ENCODE results near the gene DDX55.
"Not testable (repeated sequence)": the region's sequence is repeated elsewhere in the genome, so short reads cannot be mapped to it uniquely, and the experiment has no call there.

Gene DDX55

GRCh38 chr12:123580772-123581171 lies 21.1 kb upstream of the DDX55 start:
- H3K9ac ChIP-seq (ENCODE audit: low read depth, low read length) = no peak overlapping the region
- peaks cover 20% of the 10 kb centered on the region for H3K4me1 ChIP-seq (ENCODE audit: control insufficient read depth, insufficient read depth, low read length)
- no peak overlapping the region for H3K4me2 ChIP-seq (ENCODE audit: low read length)
- H3K36me3 ChIP-seq (ENCODE audit: insufficient read depth, low read length) = peaks cover 6% of the 10 kb centered on the region
- no peaks in the 10 kb centered on the region for H3K9me3 ChIP-seq (replicated peaks; ENCODE audit: low read length)
- no peaks in the 10 kb centered on the region for H3K27me3 ChIP-seq (ENCODE audit: control insufficient read depth, insufficient read depth, low read length)
- H3K4me3 ChIP-seq (ENCODE audit: low read length) = no peak overlapping the region

GRCh38 chr12:123591702-123592481 lies 10.0 kb upstream of the DDX55 start:
- Histone ChIP-seq H3K4me2 (ENCODE audit: low read length) (no peak overlapping the region), H3K9ac (ENCODE audit: low read depth, low read length) (no peak overlapping the region), H3K36me3 (ENCODE audit: insufficient read depth, low read length) (peaks cover 73% of the 10 kb centered on the region), H3K9me3 (replicated peaks; ENCODE audit: low read length) (no peaks in the 10 kb centered on the region), H3K4me1 (ENCODE audit: control insufficient read depth, insufficient read depth, low read length) (peaks cover 19% of the 10 kb centered on the region), H3K4me3 (ENCODE audit: low read length) (no peak overlapping the region), H3K27me3 (ENCODE audit: control insufficient read depth, insufficient read depth, low read length) (no peaks in the 10 kb centered on the region)

GRCh38 chr12:123595729-123596128 lies 6.2 kb upstream of the DDX55 start:
- no peak overlapping the region for H3K9ac ChIP-seq (ENCODE audit: low read depth, low read length)

GRCh38 chr12:123597100-123597499 lies 4.8 kb upstream of the DDX55 start:
- H3K9me3 ChIP-seq (replicated peaks; ENCODE audit: low read length) = no peaks in the 10 kb centered on the region
- no peak overlapping the region for H3K9ac ChIP-seq (ENCODE audit: low read depth, low read length)
- H3K4me1 ChIP-seq (ENCODE audit: control insufficient read depth, insufficient read depth, low read length) = no peaks in the 10 kb centered on the region
- H3K4me3 ChIP-seq (ENCODE audit: low read length) = no peak overlapping the region
- no peak overlapping the region for H3K4me2 ChIP-seq (ENCODE audit: low read length)
- H3K27me3 ChIP-seq (ENCODE audit: control insufficient read depth, insufficient read depth, low read length) = no peaks in the 10 kb centered on the region
- peaks cover 47% of the 10 kb centered on the region for H3K36me3 ChIP-seq (ENCODE audit: insufficient read depth, low read length)

More at GRCh38 chr12:123595729-123596128, 6.2 kb upstream of the DDX55 start:
- Histone ChIP-seq H3K4me3 (ENCODE audit: low read length) (no peak overlapping the region), H3K4me1 (ENCODE audit: control insufficient read depth, insufficient read depth, low read length) (no peaks in the 10 kb centered on the region), H3K36me3 (ENCODE audit: insufficient read depth, low read length) (peaks cover 60% of the 10 kb centered on the region), H3K9me3 (replicated peaks; ENCODE audit: low read length) (no peaks in the 10 kb centered on the region), H3K27me3 (ENCODE audit: control insufficient read depth, insufficient read depth, low read length) (no peaks in the 10 kb centered on the region), H3K4me2 (ENCODE audit: low read length) (no peak overlapping the region)

GRCh38 chr12:123598522-123598921 lies 3.4 kb upstream of the DDX55 start:
- H3K4me3 ChIP-seq (ENCODE audit: low read length) = no peak overlapping the region
- no peak overlapping the region for H3K9ac ChIP-seq (ENCODE audit: low read depth, low read length)
- no peaks in the 10 kb centered on the region for H3K9me3 ChIP-seq (replicated peaks; ENCODE audit: low read length)
- peaks cover 4% of the 10 kb centered on the region for H3K4me1 ChIP-seq (ENCODE audit: control insufficient read depth, insufficient read depth, low read length)
- no peaks in the 10 kb centered on the region for H3K27me3 ChIP-seq (ENCODE audit: control insufficient read depth, insufficient read depth, low read length)
- H3K4me2 ChIP-seq (ENCODE audit: low read length) = no peak overlapping the region
- peaks cover 37% of the 10 kb centered on the region for H3K36me3 ChIP-seq (ENCODE audit: insufficient read depth, low read length)

- Histone ChIP-seq H3K4me2 (ENCODE audit: low read length) (no peak overlapping the region), H3K9me3 (replicated peaks; ENCODE audit: low read length) (no peaks in the 10 kb centered on the region), H3K4me1 (ENCODE audit: control insufficient read depth, insufficient read depth, low read length) (peaks cover 4% of the 10 kb centered on the region), H3K36me3 (ENCODE audit: insufficient read depth, low read length) (peaks cover 35% of the 10 kb centered on the region), H3K4me3 (ENCODE audit: low read length) (no peak overlapping the region), H3K27me3 (ENCODE audit: control insufficient read depth, insufficient read depth, low read length) (no peaks in the 10 kb centered on the region), H3K9ac (ENCODE audit: low read depth, low read length) (no peak overlapping the region)
Observed at GRCh38 chr12:123599310-123599709, 2.6 kb upstream of the DDX55 start.

GRCh38 chr12:123599721-123600120 lies 2.2 kb upstream of the DDX55 start:
- Histone ChIP-seq H3K27me3 (ENCODE audit: control insufficient read depth, insufficient read depth, low read length) (no peaks in the 10 kb centered on the region), H3K36me3 (ENCODE audit: insufficient read depth, low read length) (peaks cover 35% of the 10 kb centered on the region), H3K4me3 (ENCODE audit: low read length) (no peak overlapping the region), H3K4me1 (ENCODE audit: control insufficient read depth, insufficient read depth, low read length) (peaks cover 4% of the 10 kb centered on the region), H3K9ac (ENCODE audit: low read depth, low read length) (no peak overlapping the region), H3K4me2 (ENCODE audit: low read length) (no peak overlapping the region), H3K9me3 (replicated peaks; ENCODE audit: low read length) (no peaks in the 10 kb centered on the region)

- Histone ChIP-seq H3K9me3 (replicated peaks; ENCODE audit: low read length) (no peaks in the 10 kb centered on the region), H3K4me1 (ENCODE audit: control insufficient read depth, insufficient read depth, low read length) (peaks cover 4% of the 10 kb centered on the region)
Observed at GRCh38 chr12:123602651-123603195, 824 bp downstream of the DDX55 start.

GRCh38 chr12:123603495-123603894 lies 1.6 kb downstream of the DDX55 start:
- peaks cover 30% of the 10 kb centered on the region for H3K36me3 ChIP-seq (ENCODE audit: insufficient read depth, low read length)
- H3K9ac ChIP-seq (ENCODE audit: low read depth, low read length); H3K4me2 ChIP-seq (ENCODE audit: low read length); H3K4me1 ChIP-seq (ENCODE audit: control insufficient read depth, insufficient read depth, low read length); H3K4me3 ChIP-seq (ENCODE audit: low read length); H3K9me3 ChIP-seq (replicated peaks; ENCODE audit: low read length); H3K27me3 ChIP-seq (ENCODE audit: control insufficient read depth, insufficient read depth, low read length): not testable (repeated sequence)

More at GRCh38 chr12:123602651-123603195, 824 bp downstream of the DDX55 start:
- Histone ChIP-seq H3K4me2 (ENCODE audit: low read length) (peak overlapping the region; percentile 93), H3K27me3 (ENCODE audit: control insufficient read depth, insufficient read depth, low read length) (no peaks in the 10 kb centered on the region), H3K36me3 (ENCODE audit: insufficient read depth, low read length) (peaks cover 30% of the 10 kb centered on the region), H3K9ac (ENCODE audit: low read depth, low read length) (peak overlapping the region; percentile 96), H3K4me3 (ENCODE audit: low read length) (peak overlapping the region; percentile 100)

GRCh38 chr12:123607756-123608155 lies 5.9 kb downstream of the DDX55 start:
- Histone ChIP-seq H3K9ac (ENCODE audit: low read depth, low read length) (no peak overlapping the region), H3K4me1 (ENCODE audit: control insufficient read depth, insufficient read depth, low read length) (peaks cover 4% of the 10 kb centered on the region), H3K4me3 (ENCODE audit: low read length) (no peak overlapping the region), H3K4me2 (ENCODE audit: low read length) (no peak overlapping the region), H3K27me3 (ENCODE audit: control insufficient read depth, insufficient read depth, low read length) (no peaks in the 10 kb centered on the region), H3K9me3 (replicated peaks; ENCODE audit: low read length) (no peaks in the 10 kb centered on the region), H3K36me3 (ENCODE audit: insufficient read depth, low read length) (peaks cover 59% of the 10 kb centered on the region)

GRCh38 chr12:123608182-123608581 lies 6.3 kb downstream of the DDX55 start:
- Histone ChIP-seq H3K4me3 (ENCODE audit: low read length) (no peak overlapping the region), H3K27me3 (ENCODE audit: control insufficient read depth, insufficient read depth, low read length) (no peaks in the 10 kb centered on the region), H3K9ac (ENCODE audit: low read depth, low read length) (no peak overlapping the region), H3K4me1 (ENCODE audit: control insufficient read depth, insufficient read depth, low read length) (no peaks in the 10 kb centered on the region), H3K9me3 (replicated peaks; ENCODE audit: low read length) (no peaks in the 10 kb centered on the region), H3K36me3 (ENCODE audit: insufficient read depth, low read length) (peaks cover 63% of the 10 kb centered on the region), H3K4me2 (ENCODE audit: low read length) (no peak overlapping the region)

- Histone ChIP-seq H3K9ac (ENCODE audit: low read depth, low read length) (no peak overlapping the region), H3K4me2 (ENCODE audit: low read length) (no peak overlapping the region), H3K9me3 (replicated peaks; ENCODE audit: low read length) (no peaks in the 10 kb centered on the region), H3K4me1 (ENCODE audit: control insufficient read depth, insufficient read depth, low read length) (peaks cover 8% of the 10 kb centered on the region), H3K27me3 (ENCODE audit: control insufficient read depth, insufficient read depth, low read length) (no peaks in the 10 kb centered on the region), H3K4me3 (ENCODE audit: low read length) (no peak overlapping the region), H3K36me3 (ENCODE audit: insufficient read depth, low read length) (peaks cover 74% of the 10 kb centered on the region)
Observed at GRCh38 chr12:123614110-123614509, 12.2 kb downstream of the DDX55 start.

All from skeletal muscle satellite cell (primary cell).